GM12875 (cell line): ENCODE measurements around the gene KRTAP10-2.
"Not testable (repeated sequence)": the region's sequence is repeated elsewhere in the genome, so short reads cannot be mapped to it uniquely, and the experiment has no call there.

Source experiments
- H3K4me3 ChIP-seq: one replicate; pipeline ENCODE4 v1.5.1; 2011; ENCODE audit warnings: low read depth, low read length, control low read depth
- CTCF ChIP-seq: IDR thresholded peaks from 2 replicates; pipeline ENCODE4 v1.5.1; 2011; ENCODE audit warnings: low read depth, mild to moderate bottlenecking, control low read depth, inconsistent platforms, low read length, moderate library complexity, borderline replicate concordance; ENCODE audit not compliant: insufficient read depth

KRTAP10-2 gene

DNA sequence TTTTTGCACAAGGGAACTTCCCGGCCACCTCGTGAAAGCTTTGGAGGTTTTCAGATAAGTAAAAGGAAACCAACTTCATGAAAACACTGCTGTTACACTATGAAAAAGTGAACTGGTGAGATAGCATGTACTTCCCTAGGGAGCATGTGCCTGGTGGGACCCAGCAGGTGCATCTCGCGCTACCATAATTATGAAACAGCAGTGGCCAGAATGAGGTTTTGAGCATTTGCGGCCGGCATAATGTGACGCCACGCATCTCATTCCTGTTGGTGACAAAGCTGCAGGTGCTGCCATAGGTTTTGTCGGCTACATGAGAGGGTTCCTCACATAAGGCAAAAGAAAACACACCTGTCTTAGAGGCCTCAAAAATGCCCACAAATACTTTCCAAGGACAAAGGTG is 5.6 kb upstream of the KRTAP10-2 start:
- TF ChIP-seq CTCF = no peak
- H3K4me3 ChIP-seq = no peak overlapping the region

GRCh38 chr21:44555200-44555875 is 4.0 kb upstream of the KRTAP10-2 start:
- no peak for TF ChIP-seq CTCF
- no peak overlapping the region for H3K4me3 ChIP-seq

DNA sequence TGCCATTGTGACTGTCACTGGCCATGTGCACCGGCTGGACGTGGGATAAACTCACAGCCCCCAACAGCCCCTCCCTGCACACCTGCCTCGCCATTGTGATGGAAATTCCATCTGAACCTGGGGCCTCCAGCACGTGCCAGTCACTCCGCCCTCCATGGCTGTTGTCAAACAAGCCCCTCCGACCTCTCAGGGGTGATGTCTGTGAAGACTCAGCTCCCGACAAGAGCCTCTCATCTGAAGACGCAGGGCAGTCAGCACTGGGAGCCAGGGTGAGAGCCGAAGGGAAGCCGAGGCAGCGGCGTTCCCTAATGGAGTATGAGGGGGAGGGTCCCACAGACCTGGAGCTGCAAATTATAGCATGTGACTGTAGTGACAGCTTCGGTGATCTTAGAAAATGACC is 1.4 kb upstream of the KRTAP10-2 start:
- no peak for TF ChIP-seq CTCF
- H3K4me3 ChIP-seq = no peak overlapping the region

DNA sequence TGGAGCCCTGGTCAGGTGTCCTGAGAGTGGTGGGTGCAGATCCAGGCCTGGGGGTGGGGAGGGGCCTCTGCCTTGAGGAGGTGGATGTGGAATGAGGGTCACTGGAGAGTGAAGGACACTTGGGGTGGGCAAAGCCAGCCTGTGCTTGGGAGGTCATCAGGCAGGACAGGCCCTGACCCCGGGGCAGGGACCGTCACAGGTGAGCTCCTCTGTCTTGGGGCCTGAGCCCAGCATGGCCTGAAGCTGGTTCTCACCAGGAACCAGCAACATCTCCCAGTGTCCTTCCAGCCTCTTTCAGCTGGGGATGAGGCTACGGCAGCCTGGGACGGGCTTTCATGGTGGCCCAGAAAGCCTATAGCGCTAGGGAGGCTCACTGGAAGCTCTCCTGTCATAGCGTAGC is 831 bp upstream of the KRTAP10-2 start:
- TF ChIP-seq CTCF = no peak
- no peak overlapping the region for H3K4me3 ChIP-seq

- H3K4me3 ChIP-seq = no peak overlapping the region
- TF ChIP-seq CTCF = no peak
These were observed 498 bp downstream of the KRTAP10-2 start for GRCh38 chr21:44550807-44551206.

GRCh38 chr21:44550285-44550684 is 1.0 kb downstream of the KRTAP10-2 start:
- not testable (repeated sequence) for H3K4me3 ChIP-seq

DNA sequence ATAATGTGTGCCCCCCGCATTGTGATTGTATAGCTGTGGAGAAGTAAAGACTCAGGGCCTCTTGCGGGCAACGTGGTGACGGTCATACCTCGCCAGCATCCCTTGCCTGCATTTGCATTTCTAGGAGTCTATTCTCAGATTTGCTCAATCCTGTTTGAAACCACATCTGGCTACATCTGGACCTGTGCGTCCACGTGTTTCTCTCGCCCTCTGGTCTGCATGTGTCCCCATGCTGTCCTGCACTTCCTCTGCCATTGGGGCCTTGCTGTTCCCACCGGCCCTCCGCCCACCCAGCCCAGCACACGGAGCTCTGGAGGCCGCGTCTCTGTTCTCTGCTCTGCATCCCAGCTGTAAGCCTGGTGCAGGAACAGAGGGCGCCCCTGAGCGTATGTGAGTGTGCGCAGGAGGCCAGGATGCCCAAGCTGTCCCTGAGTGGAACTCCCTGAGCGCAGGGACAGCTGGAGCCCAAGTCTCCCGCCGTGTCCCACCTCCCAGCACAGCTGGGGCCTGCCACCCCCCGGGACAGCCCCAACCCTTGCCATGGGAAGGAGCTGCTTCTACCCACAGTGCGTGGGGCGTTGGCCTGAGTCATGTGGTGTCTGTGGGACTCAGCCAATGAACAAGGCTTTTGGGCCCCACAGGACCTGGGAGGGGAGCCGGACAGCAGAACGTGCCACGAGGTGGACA is 1.6 kb downstream of the KRTAP10-2 start:
- no peak for TF ChIP-seq CTCF
- no peak overlapping the region for H3K4me3 ChIP-seq
